Measurements from ENCODE around the gene TMEM266. TPM values are rescaled to one million over a fixed set of nuclear protein-coding genes. Genes with fewer than 3 reads are reported as not detected.
A peak's percentile ranks its signal among the peaks of the same experiment; 100 is the strongest.

The TMEM266 gene
- total and polyA plus RNA-seq, 7 donors, result 0.27 to 1.1 TPM; not detected in 5

GRCh38 chr15:76176059-76176458 is 116.3 kb downstream of the TMEM266 start:
- Histone ChIP-seq H3K4me1 (peaks cover 0 to 12% (median 8%) of the 10 kb centered on the region in 4 donors), H3K4me3 (no peak overlapping the region), H3K9me3 (no peaks in the 10 kb centered on the region), H3K27ac (no peak overlapping the region), H3K27me3 (peaks cover 4 to 41% (median 14%) of the 10 kb centered on the region in 3 donors), H3K36me3 (no peaks in the 10 kb centered on the region)
- TF ChIP-seq POLR2A (IDR thresholded peaks at IDR 0.05) (no peak), CTCF (IDR thresholded peaks at IDR 0.05) (no peak), POLR2AphosphoS5 (IDR thresholded peaks at IDR 0.05) (no peak), EP300 (IDR thresholded peaks at IDR 0.05) (no peak)
- DNase-seq, result no peak
- intact Hi-C loops (cut with DNase I), result no loop called here
- WGBS, 2 donors, result 95 to 96% methylated on average over 10 of the region's 10 CpGs

- Histone ChIP-seq H3K4me1 (peaks cover 0 to 12% (median 8%) of the 10 kb centered on the region in 4 donors), H3K27ac (peak overlapping the region in 1 of 4 donors; percentile 9), H3K4me3 (no peak overlapping the region), H3K9me3 (no peaks in the 10 kb centered on the region), H3K36me3 (no peaks in the 10 kb centered on the region), H3K27me3 (peaks cover 4 to 43% (median 14%) of the 10 kb centered on the region in 3 donors)
- TF ChIP-seq EP300 (IDR thresholded peaks at IDR 0.05), result no peak
- TF ChIP-seq CTCF (IDR thresholded peaks at IDR 0.05), result no peak
- no peak for TF ChIP-seq POLR2AphosphoS5 (IDR thresholded peaks at IDR 0.05)
- TF ChIP-seq POLR2A (IDR thresholded peaks at IDR 0.05), result no peak
- intact Hi-C loops (cut with DNase I), result no loop called here
- WGBS, 2 donors, result 89 to 92% methylated on average over 15 of the region's 15 CpGs
- DNase-seq, result no peak
These were observed 116.8 kb downstream of the TMEM266 start for GRCh38 chr15:76176487-76177085.

GRCh38 chr15:76177491-76178040 is 117.8 kb downstream of the TMEM266 start:
- intact Hi-C loops (cut with DNase I), result no loop called here
- WGBS, 2 donors, result 47 to 70% methylated on average over 15 of the region's 15 CpGs
- peaks cover 4 to 43% (median 14%) of the 10 kb centered on the region in 3 donors for H3K27me3 ChIP-seq
- peaks cover 0 to 12% (median 8%) of the 10 kb centered on the region in 4 donors for H3K4me1 ChIP-seq
- H3K9me3 ChIP-seq, result no peaks in the 10 kb centered on the region
- peak in 2 of 4 donors; percentile 20 to 45 for TF ChIP-seq POLR2AphosphoS5 (IDR thresholded peaks at IDR 0.05)
- TF ChIP-seq CTCF (IDR thresholded peaks at IDR 0.05), result no peak
- DNase-seq, result peak; percentile 73
- peak overlapping the region in 1 of 4 donors; percentile 2 for H3K27ac ChIP-seq
- no peaks in the 10 kb centered on the region for H3K36me3 ChIP-seq
- no peak overlapping the region for H3K4me3 ChIP-seq

GRCh38 chr15:76178296-76179000 is 118.7 kb downstream of the TMEM266 start:
- no peak for TF ChIP-seq POLR2AphosphoS5 (IDR thresholded peaks at IDR 0.05)
- TF ChIP-seq EP300 (IDR thresholded peaks at IDR 0.05), result no peak
- TF ChIP-seq CTCF (IDR thresholded peaks at IDR 0.05), result no peak
- no peak for TF ChIP-seq POLR2A (IDR thresholded peaks at IDR 0.05)
- Histone ChIP-seq H3K4me1 (peaks cover 0 to 12% (median 8%) of the 10 kb centered on the region in 4 donors), H3K36me3 (no peaks in the 10 kb centered on the region), H3K27me3 (peaks cover 4 to 43% (median 14%) of the 10 kb centered on the region in 3 donors), H3K4me3 (no peak overlapping the region), H3K27ac (peak overlapping the region in 1 of 4 donors; percentile 2), H3K9me3 (no peaks in the 10 kb centered on the region)
- WGBS, 2 donors, result 25 to 40% methylated on average over 21 of the region's 21 CpGs
- DNase-seq, result no peak
- intact Hi-C loops (cut with DNase I), result no loop called here

All from sigmoid colon (tissue), 7 donors.